ENCODE data around the gene PTCH2. TPM values are rescaled to one million over a fixed set of nuclear protein-coding genes. Genes with fewer than 3 reads are reported as not detected.

Gene PTCH2
- total and polyA plus RNA-seq, 2 of the 13 experiments (the other 11 are each of a cell fraction or from before 2014, with no cell fraction given), result 0.60 to 1.5 TPM

DNA sequence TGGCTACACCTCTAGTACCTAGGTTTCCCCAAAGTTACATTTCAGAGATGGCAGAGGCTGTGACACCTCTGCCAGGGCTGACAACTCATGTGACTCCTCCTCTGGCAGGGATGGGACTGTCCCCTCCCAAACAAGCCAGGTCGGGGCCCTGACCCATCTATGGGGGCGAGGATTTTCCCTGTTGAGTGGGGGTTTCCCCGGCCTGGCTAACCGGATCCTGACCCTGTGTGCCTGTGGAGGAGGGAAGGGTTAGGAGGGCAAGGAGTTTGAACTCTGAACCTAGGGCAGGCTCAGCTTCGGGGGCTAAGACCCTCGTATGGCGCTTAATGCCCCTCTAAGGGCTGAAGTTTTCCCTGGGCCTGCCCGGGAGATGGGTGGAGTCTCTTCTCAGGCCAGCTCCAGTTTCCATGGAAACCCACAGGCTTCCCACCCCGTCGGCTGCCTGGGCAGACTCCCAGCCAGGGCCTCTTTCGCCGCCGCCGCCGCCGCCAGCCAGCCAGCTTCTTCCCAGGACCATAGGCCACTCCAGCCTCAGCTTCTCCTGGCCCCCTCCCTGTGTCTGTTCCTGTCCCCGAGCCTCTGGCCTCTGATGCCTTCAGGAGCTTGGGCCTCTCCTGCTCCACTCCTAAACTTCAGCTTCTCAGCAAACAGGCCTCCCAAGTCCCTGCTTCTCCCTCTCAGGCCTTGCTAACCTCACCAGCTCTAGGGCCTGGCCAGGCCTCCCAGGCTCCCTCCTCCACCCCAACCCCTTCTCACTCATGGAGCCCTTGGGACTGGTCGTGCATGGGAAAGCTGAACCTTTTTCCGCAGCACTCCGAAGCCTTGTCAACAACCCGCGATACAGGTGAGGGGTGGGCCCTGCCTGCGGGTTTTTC is 34.8 kb downstream of the PTCH2 start, which contains the start of gene BTBD19 (continued):
- no peak; the same call in 1 of the 2 replicates for TF ChIP-seq NR2F2 (IDR thresholded peaks at IDR 0.05; ENCODE audit: borderline replicate concordance, low read depth)
- no peak for TF ChIP-seq ZNF253 (CRISPR knock-in tag; IDR thresholded peaks at IDR 0.05; ENCODE audit: borderline replicate concordance)
- TF ChIP-seq EEA1 (CRISPR knock-in tag; IDR thresholded peaks at IDR 0.05; ENCODE audit: borderline replicate concordance), result 0 out of 2 replicates have a peak, but pooled peaks have one; percentile 62
- no peak for TF ChIP-seq TP53 (CRISPR knock-in tag; conservative IDR thresholded peaks at IDR 0.05)
- TF ChIP-seq, protein P1, sequence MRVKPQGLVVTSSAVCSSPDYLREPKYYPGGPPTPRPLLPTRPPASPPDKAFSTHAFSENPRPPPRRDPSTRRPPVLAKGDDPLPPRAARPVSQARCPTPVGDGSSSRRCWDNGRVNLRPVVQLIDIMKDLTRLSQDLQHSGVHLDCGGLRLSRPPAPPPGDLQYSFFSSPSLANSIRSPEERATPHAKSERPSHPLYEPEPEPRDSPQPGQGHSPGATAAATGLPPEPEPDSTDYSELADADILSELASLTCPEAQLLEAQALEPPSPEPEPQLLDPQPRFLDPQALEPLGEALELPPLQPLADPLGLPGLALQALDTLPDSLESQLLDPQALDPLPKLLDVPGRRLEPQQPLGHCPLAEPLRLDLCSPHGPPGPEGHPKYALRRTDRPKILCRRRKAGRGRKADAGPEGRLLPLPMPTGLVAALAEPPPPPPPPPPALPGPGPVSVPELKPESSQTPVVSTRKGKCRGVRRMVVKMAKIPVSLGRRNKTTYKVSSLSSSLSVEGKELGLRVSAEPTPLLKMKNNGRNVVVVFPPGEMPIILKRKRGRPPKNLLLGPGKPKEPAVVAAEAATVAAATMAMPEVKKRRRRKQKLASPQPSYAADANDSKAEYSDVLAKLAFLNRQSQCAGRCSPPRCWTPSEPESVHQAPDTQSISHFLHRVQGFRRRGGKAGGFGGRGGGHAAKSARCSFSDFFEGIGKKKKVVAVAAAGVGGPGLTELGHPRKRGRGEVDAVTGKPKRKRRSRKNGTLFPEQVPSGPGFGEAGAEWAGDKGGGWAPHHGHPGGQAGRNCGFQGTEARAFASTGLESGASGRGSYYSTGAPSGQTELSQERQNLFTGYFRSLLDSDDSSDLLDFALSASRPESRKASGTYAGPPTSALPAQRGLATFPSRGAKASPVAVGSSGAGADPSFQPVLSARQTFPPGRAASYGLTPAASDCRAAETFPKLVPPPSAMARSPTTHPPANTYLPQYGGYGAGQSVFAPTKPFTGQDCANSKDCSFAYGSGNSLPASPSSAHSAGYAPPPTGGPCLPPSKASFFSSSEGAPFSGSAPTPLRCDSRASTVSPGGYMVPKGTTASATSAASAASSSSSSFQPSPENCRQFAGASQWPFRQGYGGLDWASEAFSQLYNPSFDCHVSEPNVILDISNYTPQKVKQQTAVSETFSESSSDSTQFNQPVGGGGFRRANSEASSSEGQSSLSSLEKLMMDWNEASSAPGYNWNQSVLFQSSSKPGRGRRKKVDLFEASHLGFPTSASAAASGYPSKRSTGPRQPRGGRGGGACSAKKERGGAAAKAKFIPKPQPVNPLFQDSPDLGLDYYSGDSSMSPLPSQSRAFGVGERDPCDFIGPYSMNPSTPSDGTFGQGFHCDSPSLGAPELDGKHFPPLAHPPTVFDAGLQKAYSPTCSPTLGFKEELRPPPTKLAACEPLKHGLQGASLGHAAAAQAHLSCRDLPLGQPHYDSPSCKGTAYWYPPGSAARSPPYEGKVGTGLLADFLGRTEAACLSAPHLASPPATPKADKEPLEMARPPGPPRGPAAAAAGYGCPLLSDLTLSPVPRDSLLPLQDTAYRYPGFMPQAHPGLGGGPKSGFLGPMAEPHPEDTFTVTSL (CRISPR knock-in tag; IDR thresholded peaks at IDR 0.05; ENCODE audit: borderline replicate concordance), result no peak
- TF ChIP-seq, protein P2, sequence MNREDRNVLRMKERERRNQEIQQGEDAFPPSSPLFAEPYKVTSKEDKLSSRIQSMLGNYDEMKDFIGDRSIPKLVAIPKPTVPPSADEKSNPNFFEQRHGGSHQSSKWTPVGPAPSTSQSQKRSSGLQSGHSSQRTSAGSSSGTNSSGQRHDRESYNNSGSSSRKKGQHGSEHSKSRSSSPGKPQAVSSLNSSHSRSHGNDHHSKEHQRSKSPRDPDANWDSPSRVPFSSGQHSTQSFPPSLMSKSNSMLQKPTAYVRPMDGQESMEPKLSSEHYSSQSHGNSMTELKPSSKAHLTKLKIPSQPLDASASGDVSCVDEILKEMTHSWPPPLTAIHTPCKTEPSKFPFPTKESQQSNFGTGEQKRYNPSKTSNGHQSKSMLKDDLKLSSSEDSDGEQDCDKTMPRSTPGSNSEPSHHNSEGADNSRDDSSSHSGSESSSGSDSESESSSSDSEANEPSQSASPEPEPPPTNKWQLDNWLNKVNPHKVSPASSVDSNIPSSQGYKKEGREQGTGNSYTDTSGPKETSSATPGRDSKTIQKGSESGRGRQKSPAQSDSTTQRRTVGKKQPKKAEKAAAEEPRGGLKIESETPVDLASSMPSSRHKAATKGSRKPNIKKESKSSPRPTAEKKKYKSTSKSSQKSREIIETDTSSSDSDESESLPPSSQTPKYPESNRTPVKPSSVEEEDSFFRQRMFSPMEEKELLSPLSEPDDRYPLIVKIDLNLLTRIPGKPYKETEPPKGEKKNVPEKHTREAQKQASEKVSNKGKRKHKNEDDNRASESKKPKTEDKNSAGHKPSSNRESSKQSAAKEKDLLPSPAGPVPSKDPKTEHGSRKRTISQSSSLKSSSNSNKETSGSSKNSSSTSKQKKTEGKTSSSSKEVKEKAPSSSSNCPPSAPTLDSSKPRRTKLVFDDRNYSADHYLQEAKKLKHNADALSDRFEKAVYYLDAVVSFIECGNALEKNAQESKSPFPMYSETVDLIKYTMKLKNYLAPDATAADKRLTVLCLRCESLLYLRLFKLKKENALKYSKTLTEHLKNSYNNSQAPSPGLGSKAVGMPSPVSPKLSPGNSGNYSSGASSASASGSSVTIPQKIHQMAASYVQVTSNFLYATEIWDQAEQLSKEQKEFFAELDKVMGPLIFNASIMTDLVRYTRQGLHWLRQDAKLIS (CRISPR knock-in tag; IDR thresholded peaks at IDR 0.05), result no peak
- TF ChIP-seq, protein P3, sequence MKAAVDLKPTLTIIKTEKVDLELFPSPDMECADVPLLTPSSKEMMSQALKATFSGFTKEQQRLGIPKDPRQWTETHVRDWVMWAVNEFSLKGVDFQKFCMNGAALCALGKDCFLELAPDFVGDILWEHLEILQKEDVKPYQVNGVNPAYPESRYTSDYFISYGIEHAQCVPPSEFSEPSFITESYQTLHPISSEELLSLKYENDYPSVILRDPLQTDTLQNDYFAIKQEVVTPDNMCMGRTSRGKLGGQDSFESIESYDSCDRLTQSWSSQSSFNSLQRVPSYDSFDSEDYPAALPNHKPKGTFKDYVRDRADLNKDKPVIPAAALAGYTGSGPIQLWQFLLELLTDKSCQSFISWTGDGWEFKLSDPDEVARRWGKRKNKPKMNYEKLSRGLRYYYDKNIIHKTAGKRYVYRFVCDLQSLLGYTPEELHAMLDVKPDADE (CRISPR knock-in tag; IDR thresholded peaks at IDR 0.05), result no peak
- no peak for TF ChIP-seq ARNT2 (CRISPR knock-in tag; IDR thresholded peaks at IDR 0.05; ENCODE audit: low read depth)
- TF ChIP-seq KAT8 (CRISPR knock-in tag; IDR thresholded peaks at IDR 0.05), result 0 out of 2 replicates have a peak, but pooled peaks have one; percentile 16
- TF ChIP-seq, protein P4, sequence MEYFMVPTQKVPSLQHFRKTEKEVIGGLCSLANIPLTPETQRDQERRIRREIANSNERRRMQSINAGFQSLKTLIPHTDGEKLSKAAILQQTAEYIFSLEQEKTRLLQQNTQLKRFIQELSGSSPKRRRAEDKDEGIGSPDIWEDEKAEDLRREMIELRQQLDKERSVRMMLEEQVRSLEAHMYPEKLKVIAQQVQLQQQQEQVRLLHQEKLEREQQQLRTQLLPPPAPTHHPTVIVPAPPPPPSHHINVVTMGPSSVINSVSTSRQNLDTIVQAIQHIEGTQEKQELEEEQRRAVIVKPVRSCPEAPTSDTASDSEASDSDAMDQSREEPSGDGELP (IDR thresholded peaks at IDR 0.05; ENCODE audit: borderline replicate concordance, low read depth), result no peak
- TF ChIP-seq ZNF883 (CRISPR knock-in tag; IDR thresholded peaks at IDR 0.05; ENCODE audit: not compliant biosample characterization), result no peak
- TF ChIP-seq, protein P5, sequence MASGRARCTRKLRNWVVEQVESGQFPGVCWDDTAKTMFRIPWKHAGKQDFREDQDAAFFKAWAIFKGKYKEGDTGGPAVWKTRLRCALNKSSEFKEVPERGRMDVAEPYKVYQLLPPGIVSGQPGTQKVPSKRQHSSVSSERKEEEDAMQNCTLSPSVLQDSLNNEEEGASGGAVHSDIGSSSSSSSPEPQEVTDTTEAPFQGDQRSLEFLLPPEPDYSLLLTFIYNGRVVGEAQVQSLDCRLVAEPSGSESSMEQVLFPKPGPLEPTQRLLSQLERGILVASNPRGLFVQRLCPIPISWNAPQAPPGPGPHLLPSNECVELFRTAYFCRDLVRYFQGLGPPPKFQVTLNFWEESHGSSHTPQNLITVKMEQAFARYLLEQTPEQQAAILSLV (CRISPR knock-in tag; IDR thresholded peaks at IDR 0.05; ENCODE audit: borderline replicate concordance), result peak; percentile 60; the same call in 1 of the 2 replicates

Data from HepG2 (cell line).